HEK293 (cell line): Measurements from ENCODE around the gene GIT1.

Experiments
- EGR2 ChIP-seq: fragments of 450-650 bp; formaldehyde crosslinking; IDR thresholded peaks from 2 replicates; pipeline ENCODE4 v1.5.1; 2016; ENCODE audit warnings: low read depth, missing biosample characterization, missing genetic modification characterization
- GFI1B ChIP-seq: fragments of 450-650 bp; formaldehyde crosslinking; IDR thresholded peaks from 2 replicates; pipeline ENCODE4 v1.5.1; 2016; ENCODE audit warnings: missing biosample characterization, missing genetic modification characterization
- HOXA7 ChIP-seq: sonication (generic); formaldehyde crosslinking; IDR thresholded peaks from 2 replicates; pipeline ENCODE4 v1.8.1; 2022; ENCODE audit warnings: missing genetic modification reagents, borderline replicate concordance
- HOXC10 ChIP-seq: sonication (generic); formaldehyde crosslinking; IDR thresholded peaks from 2 replicates; pipeline ENCODE4 v1.8.1; 2023; ENCODE audit warnings: mild to moderate bottlenecking, missing genetic modification reagents
- KLF7 ChIP-seq: fragments of 450-650 bp; formaldehyde crosslinking; IDR thresholded peaks from 2 replicates; pipeline ENCODE4 v1.5.1; 2016; ENCODE audit warnings: missing biosample characterization, missing genetic modification characterization, borderline replicate concordance
- MYNN ChIP-seq: fragments of 450-650 bp; formaldehyde crosslinking; IDR thresholded peaks from 2 replicates; pipeline ENCODE4 v1.5.1; 2016; ENCODE audit warnings: missing biosample characterization, missing genetic modification characterization, borderline replicate concordance
- MZF1 ChIP-seq: fragments of 450-650 bp; formaldehyde crosslinking; IDR thresholded peaks from 2 replicates; pipeline ENCODE4 v1.5.1; 2017; ENCODE audit warnings: missing biosample characterization, missing genetic modification characterization, borderline replicate concordance
- OVOL3 ChIP-seq: fragments of 450-650 bp; formaldehyde crosslinking; IDR thresholded peaks from 2 replicates; pipeline ENCODE4 v1.5.1; 2016; ENCODE audit warnings: missing biosample characterization, missing genetic modification characterization
- TCF7L2 ChIP-seq: IDR thresholded peaks from 2 replicates; pipeline ENCODE4 v1.6.1; 2011; ENCODE audit warnings: low read depth, mild to moderate bottlenecking, inconsistent platforms, low read length, moderate library complexity, borderline replicate concordance
- ZBTB1 ChIP-seq: fragments of 450-650 bp; formaldehyde crosslinking; IDR thresholded peaks from 2 replicates; pipeline ENCODE4 v1.5.1; 2016; ENCODE audit warnings: missing biosample characterization, missing genetic modification characterization
- ZBTB7A ChIP-seq: fragments of 450-650 bp; formaldehyde crosslinking; IDR thresholded peaks from 2 replicates; pipeline ENCODE4 v1.5.1; 2016; ENCODE audit warnings: low read depth, missing biosample characterization, missing genetic modification characterization
- ZBTB8A ChIP-seq: fragments of 450-650 bp; formaldehyde crosslinking; IDR thresholded peaks from 2 replicates; pipeline ENCODE4 v1.5.1; 2016; ENCODE audit warnings: missing biosample characterization, missing genetic modification characterization
- ZFHX2 ChIP-seq: fragments of 450-650 bp; formaldehyde crosslinking; conservative IDR thresholded peaks from 2 replicates; pipeline ENCODE4 v1.5.1; 2016; ENCODE audit warnings: missing biosample characterization, missing genetic modification characterization
- ZIC2 ChIP-seq: fragments of 450-650 bp; formaldehyde crosslinking; IDR thresholded peaks from 2 replicates; pipeline ENCODE4 v1.5.1; 2016; ENCODE audit warnings: missing biosample characterization, missing genetic modification characterization
- ZNF132 ChIP-seq: fragments of 450-650 bp; formaldehyde crosslinking; IDR thresholded peaks from 2 replicates; pipeline ENCODE4 v1.5.1; 2017; ENCODE audit warnings: missing biosample characterization, missing genetic modification characterization, borderline replicate concordance
- ZNF138 ChIP-seq: fragments of 450-650 bp; formaldehyde crosslinking; IDR thresholded peaks from 2 replicates; pipeline ENCODE4 v1.5.1; 2016; ENCODE audit warnings: missing biosample characterization, missing genetic modification characterization, borderline replicate concordance
- ZNF175 ChIP-seq: fragments of 450-650 bp; formaldehyde crosslinking; IDR thresholded peaks from 2 replicates; pipeline ENCODE4 v1.5.1; 2016; ENCODE audit warnings: missing biosample characterization, missing genetic modification characterization
- ZNF2 ChIP-seq: fragments of 450-650 bp; formaldehyde crosslinking; IDR thresholded peaks from 2 replicates; pipeline ENCODE4 v1.5.1; 2016; ENCODE audit warnings: missing biosample characterization, missing genetic modification characterization
- ZNF211 ChIP-seq: fragments of 450-650 bp; formaldehyde crosslinking; IDR thresholded peaks from 2 replicates; pipeline ENCODE4 v1.5.1; 2016; ENCODE audit warnings: low read depth, missing biosample characterization, missing genetic modification characterization
- ZNF23 ChIP-seq: fragments of 450-650 bp; formaldehyde crosslinking; IDR thresholded peaks from 2 replicates; pipeline ENCODE4 v1.5.1; 2016; ENCODE audit warnings: missing biosample characterization, missing genetic modification characterization, borderline replicate concordance
- ZNF248 ChIP-seq: fragments of 450-650 bp; formaldehyde crosslinking; IDR thresholded peaks from 2 replicates; pipeline ENCODE4 v1.5.1; 2017; ENCODE audit warnings: missing biosample characterization, missing genetic modification characterization
- ZNF292 ChIP-seq: fragments of 450-650 bp; formaldehyde crosslinking; IDR thresholded peaks from 2 replicates; pipeline ENCODE4 v1.5.1; 2016; ENCODE audit warnings: low read depth, missing biosample characterization, missing genetic modification characterization, borderline replicate concordance
- ZNF302 ChIP-seq: fragments of 450-650 bp; formaldehyde crosslinking; IDR thresholded peaks from 2 replicates; pipeline ENCODE4 v1.5.1; 2016; ENCODE audit warnings: missing biosample characterization, missing genetic modification characterization, low read depth
- ZNF311 ChIP-seq: fragments of 450-650 bp; formaldehyde crosslinking; IDR thresholded peaks from 2 replicates; pipeline ENCODE4 v1.5.1; 2017; ENCODE audit warnings: missing biosample characterization, missing genetic modification characterization, borderline replicate concordance
- ZNF426 ChIP-seq: fragments of 450-650 bp; formaldehyde crosslinking; IDR thresholded peaks from 2 replicates; pipeline ENCODE4 v1.5.1; 2017; ENCODE audit warnings: missing biosample characterization, missing genetic modification characterization, mild to moderate bottlenecking, inconsistent platforms, moderate library complexity
- ZNF433 ChIP-seq: fragments of 450-650 bp; formaldehyde crosslinking; IDR thresholded peaks from 2 replicates; pipeline ENCODE4 v1.5.1; 2016; ENCODE audit warnings: missing biosample characterization, missing genetic modification characterization, low read depth
- ZNF510 ChIP-seq: fragments of 450-650 bp; formaldehyde crosslinking; IDR thresholded peaks from 2 replicates; pipeline ENCODE4 v1.5.1; 2018; ENCODE audit warnings: mild to moderate bottlenecking, missing genetic modification characterization, missing biosample characterization; ENCODE audit not compliant: insufficient replicate concordance
- ZNF549 ChIP-seq: fragments of 450-650 bp; IDR thresholded peaks from 2 replicates; pipeline ENCODE4 v1.5.1; 2018; ENCODE audit warnings: missing biosample characterization, missing genetic modification characterization, mild to moderate bottlenecking, inconsistent platforms, moderate library complexity
- ZNF670 ChIP-seq: fragments of 450-650 bp; formaldehyde crosslinking; IDR thresholded peaks from 2 replicates; pipeline ENCODE4 v1.5.1; 2016; ENCODE audit warnings: missing biosample characterization, missing genetic modification characterization, low read depth
- ZNF747 ChIP-seq: fragments of 450-650 bp; formaldehyde crosslinking; IDR thresholded peaks from 2 replicates; pipeline ENCODE4 v1.5.1; 2016; ENCODE audit warnings: missing biosample characterization, missing genetic modification characterization
- ZNF792 ChIP-seq: fragments of 450-650 bp; formaldehyde crosslinking; IDR thresholded peaks from 2 replicates; pipeline ENCODE4 v1.5.1; 2016; ENCODE audit warnings: missing biosample characterization, missing genetic modification characterization
- TF ChIP-seq, protein P1 (sequence below): sonication (generic); formaldehyde crosslinking; IDR thresholded peaks from 2 replicates; pipeline ENCODE4 v1.8.1; 2022; ENCODE audit warnings: mild to moderate bottlenecking, moderate library complexity, missing genetic modification reagents
- TF ChIP-seq, protein P2 (sequence below): fragments of 450-650 bp; formaldehyde crosslinking; IDR thresholded peaks from 2 replicates; pipeline ENCODE4 v1.5.1; 2016; ENCODE audit warnings: missing biosample characterization, missing genetic modification characterization
- TF ChIP-seq, protein P3 (sequence below): fragments of 450-650 bp; formaldehyde crosslinking; IDR thresholded peaks from 2 replicates; pipeline ENCODE4 v1.5.0; 2017; ENCODE audit warnings: missing biosample characterization, missing genetic modification characterization, borderline replicate concordance
- TF ChIP-seq, protein P4 (sequence below): fragments of 450-650 bp; formaldehyde crosslinking; optimal IDR thresholded peaks from 2 replicates; pipeline ENCODE3; 2016; ENCODE audit warnings: missing biosample characterization, mild to moderate bottlenecking, missing genetic modification characterization

GIT1 gene

DNA sequence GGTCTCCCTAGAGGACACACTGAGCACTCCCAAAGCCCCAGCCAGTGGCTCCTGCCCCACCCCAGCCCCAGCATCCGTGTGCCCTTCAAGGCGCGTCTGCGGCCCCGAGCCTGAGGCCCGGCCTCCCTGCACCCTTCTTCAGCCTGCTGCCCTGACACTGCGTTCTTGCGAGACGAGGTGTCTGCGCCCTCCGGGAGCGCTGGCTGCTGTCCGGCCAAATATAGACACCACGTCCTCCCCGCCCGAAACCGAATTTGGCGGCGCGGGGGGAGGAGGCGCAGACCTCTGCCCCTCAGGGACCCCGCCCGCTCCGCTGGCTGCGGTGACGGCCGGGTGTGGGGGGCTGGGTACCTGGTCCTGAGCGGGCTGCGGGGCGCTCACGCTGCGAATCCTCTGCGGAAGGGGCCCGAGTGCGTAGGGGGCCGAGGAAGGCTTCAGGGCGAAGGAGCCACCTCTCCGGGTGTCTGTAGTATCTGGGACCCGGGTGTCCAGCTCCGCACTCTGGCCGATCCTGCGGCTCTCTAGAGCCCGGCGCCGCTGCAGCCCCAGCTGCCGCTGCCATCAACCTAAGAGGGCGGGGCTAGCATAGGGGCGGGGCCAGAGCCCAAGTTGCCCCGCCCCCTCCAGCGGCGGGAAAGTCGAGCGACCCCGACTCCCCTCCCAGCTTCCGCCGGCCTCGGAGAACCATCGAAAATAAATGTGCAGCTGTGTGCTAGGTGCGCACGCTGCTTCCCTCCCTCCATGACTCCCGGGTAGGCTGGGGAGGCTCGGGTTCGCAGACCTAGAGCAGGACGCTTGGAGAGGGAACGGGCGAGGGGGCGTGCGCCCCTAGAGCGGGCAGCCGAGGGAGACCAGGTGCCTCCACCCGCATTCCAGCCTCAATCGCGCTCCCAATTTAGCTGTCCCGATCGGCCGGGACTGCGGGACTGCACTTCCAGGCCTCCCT, 33.2 kb upstream of the GIT1 start, which contains the start of gene CORO6 (continued):
- TF ChIP-seq ZFHX2 (tag by site-specific recombination) (no peak), ZNF23 (tag by site-specific recombination) (no peak), ZNF132 (tag by site-specific recombination) (no peak), TCF7L2 (no peak), ZNF433 (no peak), HOXC10 (CRISPR knock-in tag) (no peak), ZIC2 (tag by site-specific recombination) (no peak; the same call in 1 of the 2 replicates), ZNF549 (tag by site-specific recombination) (no peak), ZBTB8A (tag by site-specific recombination) (peak; percentile 89), ZBTB1 (tag by site-specific recombination) (no peak), ZNF302 (tag by site-specific recombination) (no peak), ZNF670 (tag by site-specific recombination) (no peak), ZNF311 (tag by site-specific recombination) (no peak), ZNF792 (tag by site-specific recombination) (no peak), ZNF248 (tag by site-specific recombination) (no peak), ZNF211 (no peak), ZNF292 (tag by site-specific recombination) (no peak), KLF7 (tag by site-specific recombination) (no peak), MZF1 (no peak), ZNF510 (tag by site-specific recombination) (no peak), EGR2 (tag by site-specific recombination) (no peak), ZBTB7A (tag by site-specific recombination) (peak; percentile 77), ZNF426 (tag by site-specific recombination) (no peak), ZNF138 (no peak), MYNN (tag by site-specific recombination) (no peak), HOXA7 (CRISPR knock-in tag) (no peak), ZNF747 (tag by site-specific recombination) (no peak), ZNF2 (no peak; the same call in 1 of the 2 replicates), GFI1B (tag by site-specific recombination) (no peak), ZNF175 (no peak), OVOL3 (tag by site-specific recombination) (0 out of 2 replicates have a peak, but pooled peaks have one; percentile 19)
- TF ChIP-seq, protein P1, sequence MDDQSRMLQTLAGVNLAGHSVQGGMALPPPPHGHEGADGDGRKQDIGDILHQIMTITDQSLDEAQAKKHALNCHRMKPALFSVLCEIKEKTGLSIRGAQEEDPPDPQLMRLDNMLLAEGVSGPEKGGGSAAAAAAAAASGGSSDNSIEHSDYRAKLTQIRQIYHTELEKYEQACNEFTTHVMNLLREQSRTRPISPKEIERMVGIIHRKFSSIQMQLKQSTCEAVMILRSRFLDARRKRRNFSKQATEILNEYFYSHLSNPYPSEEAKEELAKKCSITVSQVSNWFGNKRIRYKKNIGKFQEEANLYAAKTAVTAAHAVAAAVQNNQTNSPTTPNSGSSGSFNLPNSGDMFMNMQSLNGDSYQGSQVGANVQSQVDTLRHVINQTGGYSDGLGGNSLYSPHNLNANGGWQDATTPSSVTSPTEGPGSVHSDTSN (CRISPR knock-in tag), result no peak
- TF ChIP-seq, protein P2, sequence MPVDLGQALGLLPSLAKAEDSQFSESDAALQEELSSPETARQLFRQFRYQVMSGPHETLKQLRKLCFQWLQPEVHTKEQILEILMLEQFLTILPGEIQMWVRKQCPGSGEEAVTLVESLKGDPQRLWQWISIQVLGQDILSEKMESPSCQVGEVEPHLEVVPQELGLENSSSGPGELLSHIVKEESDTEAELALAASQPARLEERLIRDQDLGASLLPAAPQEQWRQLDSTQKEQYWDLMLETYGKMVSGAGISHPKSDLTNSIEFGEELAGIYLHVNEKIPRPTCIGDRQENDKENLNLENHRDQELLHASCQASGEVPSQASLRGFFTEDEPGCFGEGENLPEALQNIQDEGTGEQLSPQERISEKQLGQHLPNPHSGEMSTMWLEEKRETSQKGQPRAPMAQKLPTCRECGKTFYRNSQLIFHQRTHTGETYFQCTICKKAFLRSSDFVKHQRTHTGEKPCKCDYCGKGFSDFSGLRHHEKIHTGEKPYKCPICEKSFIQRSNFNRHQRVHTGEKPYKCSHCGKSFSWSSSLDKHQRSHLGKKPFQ (tag by site-specific recombination), result no peak
- TF ChIP-seq, protein P3, sequence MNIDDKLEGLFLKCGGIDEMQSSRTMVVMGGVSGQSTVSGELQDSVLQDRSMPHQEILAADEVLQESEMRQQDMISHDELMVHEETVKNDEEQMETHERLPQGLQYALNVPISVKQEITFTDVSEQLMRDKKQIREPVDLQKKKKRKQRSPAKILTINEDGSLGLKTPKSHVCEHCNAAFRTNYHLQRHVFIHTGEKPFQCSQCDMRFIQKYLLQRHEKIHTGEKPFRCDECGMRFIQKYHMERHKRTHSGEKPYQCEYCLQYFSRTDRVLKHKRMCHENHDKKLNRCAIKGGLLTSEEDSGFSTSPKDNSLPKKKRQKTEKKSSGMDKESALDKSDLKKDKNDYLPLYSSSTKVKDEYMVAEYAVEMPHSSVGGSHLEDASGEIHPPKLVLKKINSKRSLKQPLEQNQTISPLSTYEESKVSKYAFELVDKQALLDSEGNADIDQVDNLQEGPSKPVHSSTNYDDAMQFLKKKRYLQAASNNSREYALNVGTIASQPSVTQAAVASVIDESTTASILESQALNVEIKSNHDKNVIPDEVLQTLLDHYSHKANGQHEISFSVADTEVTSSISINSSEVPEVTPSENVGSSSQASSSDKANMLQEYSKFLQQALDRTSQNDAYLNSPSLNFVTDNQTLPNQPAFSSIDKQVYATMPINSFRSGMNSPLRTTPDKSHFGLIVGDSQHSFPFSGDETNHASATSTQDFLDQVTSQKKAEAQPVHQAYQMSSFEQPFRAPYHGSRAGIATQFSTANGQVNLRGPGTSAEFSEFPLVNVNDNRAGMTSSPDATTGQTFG, result no peak
- TF ChIP-seq, protein P4, sequence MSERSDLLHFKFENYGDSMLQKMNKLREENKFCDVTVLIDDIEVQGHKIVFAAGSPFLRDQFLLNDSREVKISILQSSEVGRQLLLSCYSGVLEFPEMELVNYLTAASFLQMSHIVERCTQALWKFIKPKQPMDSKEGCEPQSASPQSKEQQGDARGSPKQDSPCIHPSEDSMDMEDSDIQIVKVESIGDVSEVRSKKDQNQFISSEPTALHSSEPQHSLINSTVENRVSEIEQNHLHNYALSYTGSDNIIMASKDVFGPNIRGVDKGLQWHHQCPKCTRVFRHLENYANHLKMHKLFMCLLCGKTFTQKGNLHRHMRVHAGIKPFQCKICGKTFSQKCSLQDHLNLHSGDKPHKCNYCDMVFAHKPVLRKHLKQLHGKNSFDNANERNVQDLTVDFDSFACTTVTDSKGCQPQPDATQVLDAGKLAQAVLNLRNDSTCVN, result peak; percentile 55
